Endometrial microvascular endothelial cells (primary cell): ENCODE measurements around the gene SLC4A5. TPM values are rescaled to one million over a fixed set of nuclear protein-coding genes. Genes with fewer than 3 reads are reported as not detected.
"Not testable (repeated sequence)": the region's sequence is repeated elsewhere in the genome, so short reads cannot be mapped to it uniquely, and the experiment has no call there.

Experiments used
- in situ Hi-C: cut with HindIII; loops from 2 replicates; pipeline ENCODE4 v1.10.0; 2017; ENCODE audit warnings: low sequenced_read_pairs, low pct_unique_long_range_greater_than_20kb; ENCODE audit errors: inconsistent ontology term
- total RNA-seq: library from RNA; depleted of rRNA; stranded (reverse); fragments of >200 nt; gene quantifications from one replicate; pipeline ENCODE4 v1.2.3, GENCODE V29; 2015; ENCODE audit errors: inconsistent ontology term

Gene SLC4A5
- total RNA-seq, 1 donor from 2014 or later: 0.37 TPM

GRCh38 chr2:74252036-74252435 is 91.2 kb downstream of the SLC4A5 start:
- in situ Hi-C loops: no loop called here

- in situ Hi-C loops: no loop called here
Observed at GRCh38 chr2:74250189-74250631, 93.0 kb downstream of the SLC4A5 start.

GRCh38 chr2:74249406-74250122 is 93.7 kb downstream of the SLC4A5 start:
- in situ Hi-C loops: no loop called here

GRCh38 chr2:74246496-74247195 is 96.6 kb downstream of the SLC4A5 start:
- in situ Hi-C loops: no loop called here

GRCh38 chr2:74244286-74244685 is 98.9 kb downstream of the SLC4A5 start:
- in situ Hi-C loops: no loop called here

- in situ Hi-C loops: no loop called here
Observed at GRCh38 chr2:74242354-74243071, 100.7 kb downstream of the SLC4A5 start.

- in situ Hi-C loops: no loop called here
Observed at GRCh38 chr2:74239346-74239745, 103.9 kb downstream of the SLC4A5 start.

GRCh38 chr2:74238879-74239278 is 104.3 kb downstream of the SLC4A5 start:
- in situ Hi-C loops: no loop called here

GRCh38 chr2:74235041-74235440 is 108.2 kb downstream of the SLC4A5 start:
- in situ Hi-C loops: no loop called here

GRCh38 chr2:74233648-74234047 is 109.6 kb downstream of the SLC4A5 start:
- in situ Hi-C loops: no loop called here

- in situ Hi-C loops: no loop called here
Observed at GRCh38 chr2:74232426-74232825, 110.8 kb downstream of the SLC4A5 start.

GRCh38 chr2:74229865-74230264 is 113.4 kb downstream of the SLC4A5 start:
- in situ Hi-C loops: not testable (repeated sequence)

GRCh38 chr2:74228772-74229171 is 114.4 kb downstream of the SLC4A5 start:
- in situ Hi-C loops: no loop called here

- in situ Hi-C loops: no loop called here
Observed at GRCh38 chr2:74227646-74228045, 115.6 kb downstream of the SLC4A5 start.

- in situ Hi-C loops: no loop called here
Observed at GRCh38 chr2:74226648-74227213, 116.5 kb downstream of the SLC4A5 start.

- in situ Hi-C loops: no loop called here
Observed at GRCh38 chr2:74225698-74226459, 117.3 kb downstream of the SLC4A5 start.

GRCh38 chr2:74223941-74224770 is 119.1 kb downstream of the SLC4A5 start:
- in situ Hi-C loops: no loop called here

- in situ Hi-C loops: no loop called here
Observed at GRCh38 chr2:74222300-74222650, 120.9 kb downstream of the SLC4A5 start.
